Measurements from ENCODE around the gene SLC4A2.

The SLC4A2 gene, protein sequence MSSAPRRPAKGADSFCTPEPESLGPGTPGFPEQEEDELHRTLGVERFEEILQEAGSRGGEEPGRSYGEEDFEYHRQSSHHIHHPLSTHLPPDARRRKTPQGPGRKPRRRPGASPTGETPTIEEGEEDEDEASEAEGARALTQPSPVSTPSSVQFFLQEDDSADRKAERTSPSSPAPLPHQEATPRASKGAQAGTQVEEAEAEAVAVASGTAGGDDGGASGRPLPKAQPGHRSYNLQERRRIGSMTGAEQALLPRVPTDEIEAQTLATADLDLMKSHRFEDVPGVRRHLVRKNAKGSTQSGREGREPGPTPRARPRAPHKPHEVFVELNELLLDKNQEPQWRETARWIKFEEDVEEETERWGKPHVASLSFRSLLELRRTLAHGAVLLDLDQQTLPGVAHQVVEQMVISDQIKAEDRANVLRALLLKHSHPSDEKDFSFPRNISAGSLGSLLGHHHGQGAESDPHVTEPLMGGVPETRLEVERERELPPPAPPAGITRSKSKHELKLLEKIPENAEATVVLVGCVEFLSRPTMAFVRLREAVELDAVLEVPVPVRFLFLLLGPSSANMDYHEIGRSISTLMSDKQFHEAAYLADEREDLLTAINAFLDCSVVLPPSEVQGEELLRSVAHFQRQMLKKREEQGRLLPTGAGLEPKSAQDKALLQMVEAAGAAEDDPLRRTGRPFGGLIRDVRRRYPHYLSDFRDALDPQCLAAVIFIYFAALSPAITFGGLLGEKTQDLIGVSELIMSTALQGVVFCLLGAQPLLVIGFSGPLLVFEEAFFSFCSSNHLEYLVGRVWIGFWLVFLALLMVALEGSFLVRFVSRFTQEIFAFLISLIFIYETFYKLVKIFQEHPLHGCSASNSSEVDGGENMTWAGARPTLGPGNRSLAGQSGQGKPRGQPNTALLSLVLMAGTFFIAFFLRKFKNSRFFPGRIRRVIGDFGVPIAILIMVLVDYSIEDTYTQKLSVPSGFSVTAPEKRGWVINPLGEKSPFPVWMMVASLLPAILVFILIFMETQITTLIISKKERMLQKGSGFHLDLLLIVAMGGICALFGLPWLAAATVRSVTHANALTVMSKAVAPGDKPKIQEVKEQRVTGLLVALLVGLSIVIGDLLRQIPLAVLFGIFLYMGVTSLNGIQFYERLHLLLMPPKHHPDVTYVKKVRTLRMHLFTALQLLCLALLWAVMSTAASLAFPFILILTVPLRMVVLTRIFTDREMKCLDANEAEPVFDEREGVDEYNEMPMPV

DNA sequence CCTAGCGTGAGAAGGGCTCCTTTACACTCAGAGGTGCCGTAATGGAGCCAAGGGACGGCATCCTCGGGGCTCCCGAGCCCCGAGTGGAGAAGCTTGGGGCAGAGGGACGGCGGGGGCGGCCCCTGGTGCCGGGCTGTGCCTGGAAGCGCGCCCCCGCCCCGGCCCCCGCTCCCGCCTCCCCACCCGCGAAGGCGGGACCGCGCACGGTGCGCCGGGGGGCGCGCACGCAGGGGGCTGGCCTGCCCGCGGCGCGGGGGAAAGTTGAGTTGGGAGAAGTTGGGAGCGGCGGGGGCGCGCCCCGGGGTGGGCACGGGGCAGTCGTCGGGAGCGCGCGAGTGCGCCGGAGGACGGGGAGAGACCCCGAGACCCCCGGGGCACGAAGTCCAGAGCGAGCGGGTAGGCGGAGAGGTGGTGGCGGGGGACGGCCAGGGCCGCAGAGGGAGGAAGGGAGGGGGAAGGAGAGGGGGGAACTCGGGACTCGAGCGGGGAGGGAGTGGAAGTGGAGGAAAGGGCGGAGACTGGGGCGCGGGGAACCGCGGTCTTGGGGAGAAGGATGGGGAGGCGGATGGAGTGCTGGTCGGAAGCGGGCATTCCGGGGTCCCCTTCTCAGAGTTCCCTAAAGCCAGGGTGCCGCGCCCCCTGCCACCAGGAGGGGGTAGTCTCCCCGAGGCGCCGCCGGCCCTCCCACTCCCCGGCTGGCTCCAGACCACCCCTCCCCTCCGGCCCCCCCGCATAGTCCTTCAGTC is at the start of gene SLC4A2:
Gene SLC4A2, plus strand, starts transcription at position 223 of the 746 bp plus-strand sequence. CDS start 2,399 bp downstream, outside the sequence.
- peak within 1 kb of the TSS; percentile 48; the same call in 1 of the 2 replicates for H3K27ac ChIP-seq (ENCODE audit: extremely low read depth, low read depth, low read length)
- peak within 1 kb of the TSS; percentile 71 for H3K4me3 ChIP-seq (ENCODE audit: low read depth, low read length)
- no peaks in the 10 kb centered on the region for H3K9me3 ChIP-seq (ENCODE audit: control insufficient read depth, insufficient read depth, low read depth, low read length)
- H3K4me1 ChIP-seq (ENCODE audit: control insufficient read depth, insufficient read depth, low read length): no peaks in the 10 kb centered on the region; the same call in 1 of the 2 replicates
- POLR2A ChIA-PET: interaction anchor here (0.6 to 3.4 kb wide), 5 partner anchors 17 to 31 kb away, joined by 4 to 13 read pairs (median 6); partner anchors contain the start of genes ABCB8 and FASTK
- peaks cover 0 to 40% of the 10 kb centered on the region in 2 experiments; a peak in 1 of 3 replicates for H3K36me3 ChIP-seq (ENCODE audit: control insufficient read depth in 2 of 2, insufficient read depth in 1 of 2, low read length in 2 of 2)
- CTCF ChIA-PET: interaction anchor here (0.7 to 1.9 kb wide), 6 partner anchors 22 to 51 kb away, joined by 3 to 5 read pairs (median 4); no protein-coding TSS in a partner anchor
- TF ChIP-seq ZNF76 (tag by site-specific recombination; IDR thresholded peaks at IDR 0.05; ENCODE audit: borderline replicate concordance, low read depth) (peak; percentile 65; the same call in 1 of the 2 replicates), ZNF23 (tag by site-specific recombination; IDR thresholded peaks at IDR 0.05; ENCODE audit: borderline replicate concordance) (no peak), ZNF610 (tag by site-specific recombination; IDR thresholded peaks at IDR 0.05; ENCODE audit: borderline replicate concordance) (no peak), ZNF324 (tag by site-specific recombination; IDR thresholded peaks at IDR 0.05) (no peak), ZNF184 (tag by site-specific recombination; IDR thresholded peaks at IDR 0.05) (no peak), BCL11A (tag by site-specific recombination; IDR thresholded peaks at IDR 0.05; ENCODE audit: low read depth) (no peak), ZNF37A (tag by site-specific recombination; IDR thresholded peaks at IDR 0.05) (no peak), KLF9 (tag by site-specific recombination; IDR thresholded peaks at IDR 0.05; ENCODE audit: low read depth) (peak; percentile 74; the same call in 1 of the 2 replicates), OSR2 (tag by site-specific recombination; IDR thresholded peaks at IDR 0.05) (no peak), WT1 (tag by site-specific recombination; IDR thresholded peaks at IDR 0.05) (peak; percentile 65), GFI1B (tag by site-specific recombination; IDR thresholded peaks at IDR 0.05) (no peak), ZNF10 (tag by site-specific recombination; IDR thresholded peaks at IDR 0.05) (no peak), EGR2 (tag by site-specific recombination; IDR thresholded peaks at IDR 0.05; ENCODE audit: low read depth) (peak; percentile 68), SP2 (tag by site-specific recombination; IDR thresholded peaks at IDR 0.05) (peak; percentile 59), MZF1 (tag by site-specific recombination; IDR thresholded peaks at IDR 0.05; ENCODE audit: borderline replicate concordance) (no peak), HOXC10 (CRISPR knock-in tag; IDR thresholded peaks at IDR 0.05) (no peak), ZNF843 (tag by site-specific recombination; IDR thresholded peaks at IDR 0.05) (0 out of 2 replicates have a peak, but pooled peaks have one; percentile 14), ZNF24 (tag by site-specific recombination; IDR thresholded peaks at IDR 0.05) (peak; percentile 46; the same call in 1 of the 2 replicates)
- TF ChIP-seq, protein P1, sequence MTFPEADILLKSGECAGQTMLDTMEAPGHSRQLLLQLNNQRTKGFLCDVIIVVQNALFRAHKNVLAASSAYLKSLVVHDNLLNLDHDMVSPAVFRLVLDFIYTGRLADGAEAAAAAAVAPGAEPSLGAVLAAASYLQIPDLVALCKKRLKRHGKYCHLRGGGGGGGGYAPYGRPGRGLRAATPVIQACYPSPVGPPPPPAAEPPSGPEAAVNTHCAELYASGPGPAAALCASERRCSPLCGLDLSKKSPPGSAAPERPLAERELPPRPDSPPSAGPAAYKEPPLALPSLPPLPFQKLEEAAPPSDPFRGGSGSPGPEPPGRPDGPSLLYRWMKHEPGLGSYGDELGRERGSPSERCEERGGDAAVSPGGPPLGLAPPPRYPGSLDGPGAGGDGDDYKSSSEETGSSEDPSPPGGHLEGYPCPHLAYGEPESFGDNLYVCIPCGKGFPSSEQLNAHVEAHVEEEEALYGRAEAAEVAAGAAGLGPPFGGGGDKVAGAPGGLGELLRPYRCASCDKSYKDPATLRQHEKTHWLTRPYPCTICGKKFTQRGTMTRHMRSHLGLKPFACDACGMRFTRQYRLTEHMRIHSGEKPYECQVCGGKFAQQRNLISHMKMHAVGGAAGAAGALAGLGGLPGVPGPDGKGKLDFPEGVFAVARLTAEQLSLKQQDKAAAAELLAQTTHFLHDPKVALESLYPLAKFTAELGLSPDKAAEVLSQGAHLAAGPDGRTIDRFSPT (tag by site-specific recombination; IDR thresholded peaks at IDR 0.05): no peak
- TF ChIP-seq, protein P2, sequence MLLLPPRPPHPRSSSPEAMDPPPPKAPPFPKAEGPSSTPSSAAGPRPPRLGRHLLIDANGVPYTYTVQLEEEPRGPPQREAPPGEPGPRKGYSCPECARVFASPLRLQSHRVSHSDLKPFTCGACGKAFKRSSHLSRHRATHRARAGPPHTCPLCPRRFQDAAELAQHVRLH (tag by site-specific recombination; IDR thresholded peaks at IDR 0.05): no peak
- TF ChIP-seq, protein P3, sequence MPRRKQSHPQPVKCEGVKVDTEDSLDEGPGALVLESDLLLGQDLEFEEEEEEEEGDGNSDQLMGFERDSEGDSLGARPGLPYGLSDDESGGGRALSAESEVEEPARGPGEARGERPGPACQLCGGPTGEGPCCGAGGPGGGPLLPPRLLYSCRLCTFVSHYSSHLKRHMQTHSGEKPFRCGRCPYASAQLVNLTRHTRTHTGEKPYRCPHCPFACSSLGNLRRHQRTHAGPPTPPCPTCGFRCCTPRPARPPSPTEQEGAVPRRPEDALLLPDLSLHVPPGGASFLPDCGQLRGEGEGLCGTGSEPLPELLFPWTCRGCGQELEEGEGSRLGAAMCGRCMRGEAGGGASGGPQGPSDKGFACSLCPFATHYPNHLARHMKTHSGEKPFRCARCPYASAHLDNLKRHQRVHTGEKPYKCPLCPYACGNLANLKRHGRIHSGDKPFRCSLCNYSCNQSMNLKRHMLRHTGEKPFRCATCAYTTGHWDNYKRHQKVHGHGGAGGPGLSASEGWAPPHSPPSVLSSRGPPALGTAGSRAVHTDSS (tag by site-specific recombination; IDR thresholded peaks at IDR 0.05): no peak
- TF ChIP-seq, protein P4, sequence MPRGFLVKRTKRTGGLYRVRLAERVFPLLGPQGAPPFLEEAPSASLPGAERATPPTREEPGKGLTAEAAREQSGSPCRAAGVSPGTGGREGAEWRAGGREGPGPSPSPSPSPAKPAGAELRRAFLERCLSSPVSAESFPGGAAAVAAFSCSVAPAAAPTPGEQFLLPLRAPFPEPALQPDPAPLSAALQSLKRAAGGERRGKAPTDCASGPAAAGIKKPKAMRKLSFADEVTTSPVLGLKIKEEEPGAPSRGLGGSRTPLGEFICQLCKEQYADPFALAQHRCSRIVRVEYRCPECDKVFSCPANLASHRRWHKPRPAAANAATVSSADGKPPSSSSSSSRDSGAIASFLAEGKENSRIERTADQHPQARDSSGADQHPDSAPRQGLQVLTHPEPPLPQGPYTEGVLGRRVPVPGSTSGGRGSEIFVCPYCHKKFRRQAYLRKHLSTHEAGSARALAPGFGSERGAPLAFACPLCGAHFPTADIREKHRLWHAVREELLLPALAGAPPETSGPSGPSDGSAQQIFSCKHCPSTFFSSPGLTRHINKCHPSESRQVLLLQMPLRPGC (tag by site-specific recombination; IDR thresholded peaks at IDR 0.05): no peak
- TF ChIP-seq, protein P5, sequence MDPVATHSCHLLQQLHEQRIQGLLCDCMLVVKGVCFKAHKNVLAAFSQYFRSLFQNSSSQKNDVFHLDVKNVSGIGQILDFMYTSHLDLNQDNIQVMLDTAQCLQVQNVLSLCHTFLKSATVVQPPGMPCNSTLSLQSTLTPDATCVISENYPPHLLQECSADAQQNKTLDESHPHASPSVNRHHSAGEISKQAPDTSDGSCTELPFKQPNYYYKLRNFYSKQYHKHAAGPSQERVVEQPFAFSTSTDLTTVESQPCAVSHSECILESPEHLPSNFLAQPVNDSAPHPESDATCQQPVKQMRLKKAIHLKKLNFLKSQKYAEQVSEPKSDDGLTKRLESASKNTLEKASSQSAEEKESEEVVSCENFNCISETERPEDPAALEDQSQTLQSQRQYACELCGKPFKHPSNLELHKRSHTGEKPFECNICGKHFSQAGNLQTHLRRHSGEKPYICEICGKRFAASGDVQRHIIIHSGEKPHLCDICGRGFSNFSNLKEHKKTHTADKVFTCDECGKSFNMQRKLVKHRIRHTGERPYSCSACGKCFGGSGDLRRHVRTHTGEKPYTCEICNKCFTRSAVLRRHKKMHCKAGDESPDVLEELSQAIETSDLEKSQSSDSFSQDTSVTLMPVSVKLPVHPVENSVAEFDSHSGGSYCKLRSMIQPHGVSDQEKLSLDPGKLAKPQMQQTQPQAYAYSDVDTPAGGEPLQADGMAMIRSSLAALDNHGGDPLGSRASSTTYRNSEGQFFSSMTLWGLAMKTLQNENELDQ (tag by site-specific recombination; IDR thresholded peaks at IDR 0.05; ENCODE audit: low read depth): no peak
